Activated CD8-positive, alpha-beta memory T cell treated with anti-CD3 and anti-CD28 coated beads for 24 hours (primary cell): Measurements from ENCODE around the gene HES1.
"Not testable (repeated sequence)": the region's sequence is repeated elsewhere in the genome, so short reads cannot be mapped to it uniquely, and the experiment has no call there.

ENCODE experiments used
- DNase-seq: peaks from one replicate; pipeline ENCODE4 v3.0.0-alpha.2; 2020

HES1 gene

GRCh38 chr3:194142156-194142910 is 6.4 kb downstream of the HES1 start:
- no peak for DNase-seq

- DNase-seq: no peak
Observed at GRCh38 chr3:194145702-194146101, 9.8 kb downstream of the HES1 start.

- no peak for DNase-seq
Observed at GRCh38 chr3:194147679-194148078, 11.7 kb downstream of the HES1 start.

- no peak for DNase-seq
Observed at GRCh38 chr3:194148383-194148782, 12.4 kb downstream of the HES1 start.

GRCh38 chr3:194150252-194150934 is 14.4 kb downstream of the HES1 start:
- DNase-seq: no peak

GRCh38 chr3:194150935-194151302 is 15.0 kb downstream of the HES1 start:
- DNase-seq: not testable (repeated sequence)

- no peak for DNase-seq
Observed at GRCh38 chr3:194154346-194154745, 18.4 kb downstream of the HES1 start.

GRCh38 chr3:194156095-194156494 is 20.1 kb downstream of the HES1 start:
- DNase-seq: no peak

GRCh38 chr3:194158942-194159439 is 23.0 kb downstream of the HES1 start:
- DNase-seq: no peak

- no peak for DNase-seq
Observed at GRCh38 chr3:194160158-194160557, 24.2 kb downstream of the HES1 start.

GRCh38 chr3:194161131-194162045 is 25.4 kb downstream of the HES1 start:
- no peak for DNase-seq

- no peak for DNase-seq
Observed at GRCh38 chr3:194162070-194162678, 26.2 kb downstream of the HES1 start.

GRCh38 chr3:194162817-194163584 is 27.1 kb downstream of the HES1 start:
- no peak for DNase-seq

GRCh38 chr3:194163697-194164096 is 27.7 kb downstream of the HES1 start:
- DNase-seq: no peak

GRCh38 chr3:194164861-194165260 is 28.9 kb downstream of the HES1 start:
- DNase-seq: no peak

GRCh38 chr3:194165271-194166018 is 29.5 kb downstream of the HES1 start:
- no peak for DNase-seq

- DNase-seq: no peak
Observed at GRCh38 chr3:194166682-194167479, 30.9 kb downstream of the HES1 start.

GRCh38 chr3:194167480-194168282 is 31.7 kb downstream of the HES1 start:
- no peak for DNase-seq

- no peak for DNase-seq
Observed at GRCh38 chr3:194168994-194169393, 33.0 kb downstream of the HES1 start.

GRCh38 chr3:194169595-194169994 is 33.6 kb downstream of the HES1 start:
- no peak for DNase-seq
